ENCODE measurements around the gene AHNAK.

DNA sequence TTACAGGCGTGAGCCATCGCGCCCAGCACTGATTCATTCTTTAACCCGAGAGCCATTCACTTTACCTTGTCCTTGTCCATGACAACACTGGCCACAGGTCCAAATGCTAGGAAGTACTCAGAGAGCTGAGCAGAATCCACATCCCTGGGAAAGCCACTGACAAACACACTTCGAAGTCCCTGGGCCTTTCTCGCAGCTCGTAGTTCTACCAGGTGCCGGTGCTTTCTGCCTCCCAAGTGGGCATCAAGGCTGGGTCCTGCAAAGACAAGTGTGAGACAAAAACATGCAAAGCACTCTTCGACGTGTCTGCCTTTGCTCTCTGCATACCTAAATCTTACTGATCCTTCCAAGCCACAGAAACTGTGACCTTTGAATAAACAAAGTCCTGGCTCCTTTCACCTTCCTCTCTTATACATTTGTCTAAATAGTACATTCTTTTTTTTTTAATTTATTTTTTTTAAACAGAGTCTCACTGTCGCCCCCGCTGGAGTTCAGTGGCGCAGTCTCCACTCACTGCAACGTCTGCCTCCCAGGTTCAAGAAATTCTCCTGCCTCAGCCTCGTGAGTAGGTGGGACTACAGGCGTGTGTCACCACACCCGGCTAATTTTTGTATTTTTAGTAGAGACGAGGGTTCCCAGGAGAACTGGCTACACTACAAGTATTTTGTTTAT is 42.5 kb upstream of the AHNAK start:
- TF ChIP-seq CTCF (IDR thresholded peaks at IDR 0.05; ENCODE audit: insufficient read depth, low read length, poor library complexity, severe bottlenecking) (peak; percentile 52), EZH2phosphoT487 (conservative IDR thresholded peaks at IDR 0.05; ENCODE audit: low read length) (no peak)
